ENCODE data around the gene MAN1C1.

MAN1C1 gene

GRCh38 chr1:25833158-25833557, 216.6 kb downstream of the MAN1C1 start:
- H3K4me3 Mint-ChIP-seq = no peak overlapping the region
- no peaks in the 10 kb centered on the region for H3K9me3 Mint-ChIP-seq
- no peaks in the 10 kb centered on the region for H3K4me1 Mint-ChIP-seq
- peaks cover 59% of the 10 kb centered on the region for H3K36me3 Mint-ChIP-seq (ENCODE audit: low read depth)
- TF ChIP-seq CTCF (IDR thresholded peaks at IDR 0.05; ENCODE audit: unreplicated experiment in 3 of 3) = no peak
- no peaks in the 10 kb centered on the region for H3K27me3 Mint-ChIP-seq (ENCODE audit: low read depth)
- no peak overlapping the region for H3K27ac Mint-ChIP-seq

Data from nephron (organoid).